ENCODE data around the gene ITPR1. TPM values are rescaled to one million over a fixed set of nuclear protein-coding genes. Genes with fewer than 3 reads are reported as not detected.

ITPR1 gene
- total and polyA plus RNA-seq, 3 donors from 2014 or later: 26.5 to 129 (median 59.7) TPM

DNA sequence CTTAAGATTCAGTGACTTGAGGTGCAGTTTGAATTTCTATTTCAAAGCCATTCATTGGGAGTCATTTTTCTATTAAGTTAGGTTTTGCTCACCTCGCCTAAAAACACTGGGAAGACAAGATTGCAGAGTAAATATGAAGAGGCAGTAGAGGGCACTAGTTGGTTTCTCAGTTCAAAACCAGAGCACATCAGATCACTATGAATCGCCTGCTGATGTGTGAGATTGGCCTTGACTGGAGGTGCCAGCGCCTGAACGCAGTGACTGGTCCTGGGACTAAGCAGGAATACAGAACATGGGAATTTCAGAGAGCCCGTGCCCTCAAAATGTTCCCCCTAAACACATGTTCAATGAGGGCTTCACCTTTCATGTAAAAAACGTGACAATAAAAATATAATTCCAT lies 229.0 kb downstream of the ITPR1 start:
- intact Hi-C loops (cut with DNase I; ENCODE audit: low total_unique reads): loop anchor here (10.0 kb wide), 1 partner anchor 263 kb away; no protein-coding TSS in a partner anchor
- H3K27me3 ChIP-seq: no peaks in the 10 kb centered on the region
- 42 to 57% methylated on average over 6 of the region's 6 CpGs for WGBS, 2 donors

DNA sequence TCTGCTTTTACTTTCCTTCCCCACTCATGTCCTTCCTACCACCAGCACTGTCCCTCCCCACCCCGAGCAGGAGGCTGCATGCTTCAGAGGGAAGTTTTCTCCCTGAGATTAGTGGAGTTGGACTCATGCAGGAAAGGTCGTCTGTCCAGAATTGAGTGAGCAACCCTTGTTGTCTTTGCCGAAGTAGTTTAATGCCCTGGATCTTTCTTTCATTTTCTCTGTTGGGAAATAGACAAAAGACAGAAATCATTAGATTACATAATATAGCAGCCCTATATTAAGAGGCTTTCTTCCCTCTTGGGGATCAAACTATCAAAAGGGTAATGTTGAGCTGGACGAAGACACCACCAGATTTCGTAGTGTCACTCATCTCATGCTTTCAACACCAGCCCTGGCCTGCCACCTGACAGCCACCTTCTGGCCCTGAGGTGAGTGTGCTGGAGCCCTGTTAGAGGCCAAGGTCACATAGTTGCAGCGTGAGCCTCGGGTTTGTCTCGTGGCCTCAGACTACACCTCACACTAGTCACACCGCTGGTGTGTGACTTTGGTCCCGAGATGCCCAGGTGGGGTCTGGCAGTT lies 231.0 kb downstream of the ITPR1 start:
- Histone ChIP-seq H3K36me3 (ENCODE audit: low read depth, missing control alignments) (no peaks in the 10 kb centered on the region), H3K4me3 (no peak overlapping the region), H3K4me1 (peaks cover 33% of the 10 kb centered on the region), H3K27ac (no peak overlapping the region), H3K27me3 (no peaks in the 10 kb centered on the region), H3K9me3 (no peaks in the 10 kb centered on the region)
- WGBS, 2 donors: 71 to 78% methylated on average over 10 of the region's 10 CpGs
- DNase-seq: no peak
- intact Hi-C loops (cut with DNase I; ENCODE audit: low total_unique reads): loop anchor here (10.0 kb wide), 1 partner anchor 261 kb away; no protein-coding TSS in a partner anchor
- no peak for TF ChIP-seq POLR2A (IDR thresholded peaks at IDR 0.05)
- TF ChIP-seq, protein P1, sequence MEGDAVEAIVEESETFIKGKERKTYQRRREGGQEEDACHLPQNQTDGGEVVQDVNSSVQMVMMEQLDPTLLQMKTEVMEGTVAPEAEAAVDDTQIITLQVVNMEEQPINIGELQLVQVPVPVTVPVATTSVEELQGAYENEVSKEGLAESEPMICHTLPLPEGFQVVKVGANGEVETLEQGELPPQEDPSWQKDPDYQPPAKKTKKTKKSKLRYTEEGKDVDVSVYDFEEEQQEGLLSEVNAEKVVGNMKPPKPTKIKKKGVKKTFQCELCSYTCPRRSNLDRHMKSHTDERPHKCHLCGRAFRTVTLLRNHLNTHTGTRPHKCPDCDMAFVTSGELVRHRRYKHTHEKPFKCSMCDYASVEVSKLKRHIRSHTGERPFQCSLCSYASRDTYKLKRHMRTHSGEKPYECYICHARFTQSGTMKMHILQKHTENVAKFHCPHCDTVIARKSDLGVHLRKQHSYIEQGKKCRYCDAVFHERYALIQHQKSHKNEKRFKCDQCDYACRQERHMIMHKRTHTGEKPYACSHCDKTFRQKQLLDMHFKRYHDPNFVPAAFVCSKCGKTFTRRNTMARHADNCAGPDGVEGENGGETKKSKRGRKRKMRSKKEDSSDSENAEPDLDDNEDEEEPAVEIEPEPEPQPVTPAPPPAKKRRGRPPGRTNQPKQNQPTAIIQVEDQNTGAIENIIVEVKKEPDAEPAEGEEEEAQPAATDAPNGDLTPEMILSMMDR (IDR thresholded peaks at IDR 0.05): no peak

More for the DNA sequence above, 229.0 kb downstream of the ITPR1 start:
- no peak overlapping the region for H3K4me3 ChIP-seq
- H3K27ac ChIP-seq: peak overlapping the region; percentile 23 to 58
- H3K9me3 ChIP-seq: no peaks in the 10 kb centered on the region
- TF ChIP-seq, protein P1 (IDR thresholded peaks at IDR 0.05): peak in 2 of 3 experiments; percentile 36 to 44
- no peak for TF ChIP-seq POLR2A (IDR thresholded peaks at IDR 0.05)
- peaks cover 41% of the 10 kb centered on the region for H3K4me1 ChIP-seq
- no peaks in the 10 kb centered on the region for H3K36me3 ChIP-seq (ENCODE audit: low read depth, missing control alignments)
- peak; percentile 69 for DNase-seq

DNA sequence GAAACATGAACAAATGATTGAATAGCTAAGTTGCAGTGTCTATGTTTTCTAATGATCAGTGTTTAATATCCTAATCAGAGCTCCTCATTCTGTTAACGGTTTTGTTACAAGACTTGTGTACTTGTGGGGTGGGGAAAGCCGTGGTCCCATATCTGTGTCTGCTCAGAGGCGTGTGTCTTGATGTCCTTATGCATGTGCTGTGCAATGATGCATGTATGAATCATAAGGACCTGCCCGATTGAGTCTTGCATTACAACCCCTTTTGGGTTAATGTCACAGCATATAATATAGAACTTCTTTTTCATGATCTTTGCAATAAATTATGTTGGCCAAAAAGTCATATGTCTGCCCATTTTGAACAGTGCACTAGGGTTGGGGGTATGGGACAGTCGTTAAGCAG lies 233.4 kb downstream of the ITPR1 start:
- 93 to 95% methylated on average over 5 of the region's 5 CpGs for WGBS, 2 donors
- no peak for DNase-seq
- TF ChIP-seq POLR2A (IDR thresholded peaks at IDR 0.05): no peak
- TF ChIP-seq, protein P1 (IDR thresholded peaks at IDR 0.05): no peak
- Histone ChIP-seq H3K27me3 (no peaks in the 10 kb centered on the region), H3K27ac (no peak overlapping the region), H3K9me3 (no peaks in the 10 kb centered on the region), H3K36me3 (ENCODE audit: low read depth, missing control alignments) (no peaks in the 10 kb centered on the region), H3K4me3 (no peak overlapping the region), H3K4me1 (peaks cover 9% of the 10 kb centered on the region)
- intact Hi-C loops (cut with DNase I; ENCODE audit: low total_unique reads): loop anchor here (10.0 kb wide), 1 partner anchor 258 kb away; no protein-coding TSS in a partner anchor

DNA sequence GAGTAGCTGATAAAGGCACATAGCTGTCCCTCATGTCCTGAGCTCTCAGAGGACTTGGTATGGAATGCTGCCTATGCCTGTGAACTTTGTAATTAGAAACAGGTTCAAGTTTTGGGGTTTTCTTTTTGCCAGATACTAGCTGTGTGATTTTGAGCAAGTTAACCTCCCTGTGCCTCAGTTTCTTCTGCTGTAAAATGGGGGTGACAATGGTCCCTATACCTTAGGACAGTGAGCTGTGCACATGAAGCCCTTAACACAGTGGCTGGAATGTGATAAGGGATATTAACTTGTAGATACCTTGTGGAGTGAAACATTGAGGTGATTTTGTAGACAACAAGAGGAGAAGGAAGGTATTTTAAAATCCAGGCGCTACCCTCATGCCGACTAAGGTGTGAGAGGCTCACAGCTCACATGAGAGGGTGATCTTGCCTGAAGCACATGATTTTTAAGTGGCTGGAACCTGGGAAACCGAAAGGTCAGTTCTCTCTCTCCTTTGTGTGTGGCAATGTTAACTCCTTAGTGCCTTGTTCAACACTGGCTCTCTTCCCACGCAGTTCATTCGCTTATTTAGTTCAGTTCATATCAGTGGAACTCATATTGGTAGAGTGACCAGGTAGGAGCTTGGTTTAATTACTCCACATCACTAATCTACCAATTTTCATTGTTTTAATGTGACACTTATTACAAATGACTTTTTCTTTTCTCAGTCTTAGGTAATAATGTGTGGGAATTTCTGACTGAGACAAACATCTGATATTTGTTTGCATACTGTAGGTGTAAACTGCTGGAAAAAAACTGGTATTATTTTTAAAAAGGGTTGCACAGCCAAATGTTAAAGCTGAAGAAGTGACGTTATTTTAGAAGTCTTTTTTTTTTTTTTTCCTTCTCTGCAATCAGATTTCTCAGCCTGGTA lies 236.2 kb downstream of the ITPR1 start:
- no peaks in the 10 kb centered on the region for H3K36me3 ChIP-seq (ENCODE audit: low read depth, missing control alignments)
- no peak for DNase-seq
- WGBS, 2 donors: 67 to 78% methylated on average over 6 of the region's 6 CpGs
- TF ChIP-seq POLR2A (IDR thresholded peaks at IDR 0.05): no peak
- TF ChIP-seq, protein P1 (IDR thresholded peaks at IDR 0.05): no peak
- no peak overlapping the region for H3K27ac ChIP-seq
- no peaks in the 10 kb centered on the region for H3K9me3 ChIP-seq
- intact Hi-C loops (cut with DNase I; ENCODE audit: low total_unique reads): loop anchor here (10.0 kb wide), 1 partner anchor 255 kb away; no protein-coding TSS in a partner anchor
- no peak overlapping the region for H3K4me3 ChIP-seq
- H3K4me1 ChIP-seq: no peaks in the 10 kb centered on the region
- H3K27me3 ChIP-seq: no peaks in the 10 kb centered on the region
